Activated T-cell treated with anti-CD3 and anti-CD28 coated beads, Interleukin-2, amount 50 U/mL, for 72 hours (primary cell): ENCODE data around the gene RAP1GAP2. TPM values are rescaled to one million over a fixed set of nuclear protein-coding genes. Genes with fewer than 3 reads are reported as not detected.
"Not testable (repeated sequence)": the region's sequence is repeated elsewhere in the genome, so short reads cannot be mapped to it uniquely, and the experiment has no call there.

Experiments
- ATAC-seq, 2 donors: fragments of 150-1000 bp; cut with Tn5 transposase; replicated peaks in 1 of 2; 2 replicates each; pipeline ENCODE4 v1.10.0; 2021; ENCODE audit warnings: moderate library complexity in 2 of 2, mild to moderate bottlenecking in 1 of 2
- DNase-seq, 2 donors: peaks; one replicate each; pipeline ENCODE4 v3.0.0; 2021 to 2022; ENCODE audit warnings: mixed read lengths in 1 of 2
- H3K27ac Mint-ChIP-seq: one replicate; pipeline ENCODE4 v1.8.0; 2022; ENCODE audit warnings: mild to moderate bottlenecking, moderate library complexity, mixed read lengths
- H3K27me3 Mint-ChIP-seq: one replicate; pipeline ENCODE4 v1.8.0; 2022; ENCODE audit warnings: low read depth, mixed read lengths
- H3K36me3 Mint-ChIP-seq, 2 donors: one replicate each; pipeline ENCODE4 v1.8.0; 2022; ENCODE audit warnings: mixed read lengths in 2 of 2, mild to moderate bottlenecking in 1 of 2; ENCODE audit not compliant: insufficient read depth in 2 of 2
- H3K4me1 Mint-ChIP-seq: one replicate; pipeline ENCODE4 v1.8.0; 2022; ENCODE audit warnings: low read depth, mixed read lengths
- H3K4me3 Mint-ChIP-seq, 2 donors: one replicate each; pipeline ENCODE4 v1.8.0; 2022; ENCODE audit warnings: mild to moderate bottlenecking in 2 of 2, mixed read lengths in 2 of 2, moderate library complexity in 2 of 2
- H3K9me3 Mint-ChIP-seq, 2 donors: one replicate each; pipeline ENCODE4 v1.8.0; 2022; ENCODE audit warnings: mixed read lengths in 2 of 2
- total RNA-seq, 2 donors: library from RNA; stranded (reverse); gene quantifications; one replicate each; pipeline ENCODE4 v1.2.3, GENCODE V29; 2022

Gene RAP1GAP2
- total RNA-seq, 2 donors from 2014 or later, result 0.50 to 3.1 TPM

DNA sequence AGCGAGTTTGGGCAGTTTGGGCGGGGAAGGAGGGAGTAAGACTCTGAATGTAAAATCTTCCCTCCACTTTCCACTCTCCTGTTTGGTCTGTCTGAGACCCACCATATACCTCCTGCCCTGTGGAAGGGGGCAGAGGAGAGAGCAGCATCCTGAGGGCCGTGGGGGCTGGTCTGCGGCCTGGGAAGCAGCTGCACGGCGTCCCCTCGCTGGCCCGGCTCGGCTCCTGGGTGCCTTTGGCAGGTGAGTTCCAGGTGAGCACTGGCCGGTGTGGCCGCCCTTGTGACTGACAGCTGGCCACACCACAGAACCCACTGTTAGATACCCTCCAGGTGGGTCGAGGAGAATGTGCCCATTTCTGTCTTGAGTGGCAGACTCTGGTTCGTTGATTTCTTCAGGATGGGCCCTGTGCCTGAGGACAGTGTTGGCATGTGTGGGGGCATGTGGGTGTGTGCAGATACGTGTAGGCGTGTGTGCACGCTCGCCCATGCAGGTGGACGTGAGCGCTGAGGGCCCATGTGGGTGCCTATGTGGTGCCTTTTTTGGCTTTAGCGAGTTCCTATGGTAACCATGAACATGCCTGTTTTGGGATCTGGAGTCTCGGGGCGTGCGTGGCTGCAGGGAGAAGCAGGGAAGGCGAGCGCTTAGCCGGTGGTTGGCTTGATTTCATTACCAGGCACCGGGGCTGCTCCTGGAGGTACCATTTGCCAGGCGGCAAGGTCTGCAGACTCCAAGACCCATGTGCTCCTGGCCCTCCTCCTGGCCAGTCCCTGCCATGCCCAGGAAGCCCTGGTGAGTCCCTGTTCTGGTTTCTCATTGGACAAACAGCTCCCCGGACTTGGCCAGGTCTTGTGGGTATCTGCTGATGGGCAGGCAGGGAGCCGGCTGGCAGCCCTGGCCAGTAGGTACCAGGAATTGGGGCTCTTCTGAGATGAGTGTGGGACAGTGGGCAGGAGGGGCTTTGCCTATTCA is 12.4 kb downstream of the RAP1GAP2 start:
- Mint-ChIP-seq H3K27ac (no peak overlapping the region), H3K4me3 (no peak overlapping the region)

DNA sequence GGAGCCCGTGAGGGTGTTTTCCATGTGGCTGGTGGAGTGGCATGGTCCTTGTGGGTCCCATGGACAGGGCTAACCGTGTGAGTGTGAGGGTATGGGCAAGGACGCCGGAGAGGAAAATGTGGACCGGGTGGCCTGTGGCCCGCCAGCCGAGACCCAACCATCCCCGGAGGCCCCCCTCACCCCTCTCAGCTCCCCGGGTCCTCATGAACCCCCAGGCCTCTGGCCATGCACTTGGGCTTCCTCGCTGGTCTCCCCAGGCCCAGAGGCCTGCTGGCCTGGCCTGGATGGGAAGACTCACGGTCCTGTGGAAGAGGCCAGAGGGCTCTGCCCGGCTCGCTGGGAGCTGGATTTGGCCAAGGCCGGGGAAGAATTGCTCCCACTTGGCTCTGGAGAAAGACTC is 13.1 kb downstream of the RAP1GAP2 start:
- H3K27me3 Mint-ChIP-seq, result peaks cover 27% of the 10 kb centered on the region
- H3K4me3 Mint-ChIP-seq, result no peak overlapping the region
- H3K4me1 Mint-ChIP-seq, result peaks cover 25% of the 10 kb centered on the region
- H3K36me3 Mint-ChIP-seq, result no peaks in the 10 kb centered on the region
- ATAC-seq, result no peak
- H3K9me3 Mint-ChIP-seq, result no peaks in the 10 kb centered on the region
- no peak overlapping the region for H3K27ac Mint-ChIP-seq
- no peak for DNase-seq

More for the DNA sequence above, 12.4 kb downstream of the RAP1GAP2 start:
- H3K4me1 Mint-ChIP-seq, result peaks cover 18% of the 10 kb centered on the region
- peaks cover 21% of the 10 kb centered on the region for H3K27me3 Mint-ChIP-seq
- no peaks in the 10 kb centered on the region for H3K9me3 Mint-ChIP-seq
- H3K36me3 Mint-ChIP-seq, result no peaks in the 10 kb centered on the region
- ATAC-seq, result no peak
- no peak for DNase-seq

DNA sequence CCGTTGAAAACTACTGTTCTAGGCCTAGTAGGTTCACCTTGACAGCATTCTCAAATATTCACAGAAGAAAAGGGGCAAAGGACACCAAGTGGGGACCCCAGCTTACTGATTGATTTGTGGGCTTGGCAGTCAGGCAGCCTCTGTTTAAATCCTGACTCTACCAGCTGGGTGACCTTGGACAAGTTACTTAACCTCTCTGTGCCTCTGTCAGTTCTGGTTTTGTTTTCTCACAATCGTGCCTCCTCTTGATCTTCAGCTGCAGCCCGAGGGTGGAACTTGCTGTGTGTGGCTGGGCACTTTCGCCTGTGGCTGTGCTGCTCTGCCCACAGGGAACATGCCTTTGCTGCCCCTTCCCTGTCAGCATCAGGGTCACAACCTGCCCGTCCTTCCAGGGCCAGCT is 17.8 kb downstream of the RAP1GAP2 start:
- ATAC-seq (peak; percentile 16 to 20), DNase-seq (no peak)
- peaks cover 35% of the 10 kb centered on the region for H3K4me1 Mint-ChIP-seq
- peaks cover 49% of the 10 kb centered on the region for H3K27me3 Mint-ChIP-seq
- no peaks in the 10 kb centered on the region for H3K9me3 Mint-ChIP-seq
- H3K36me3 Mint-ChIP-seq, result peaks cover 0 to 1% of the 10 kb centered on the region in 2 donors
- H3K27ac Mint-ChIP-seq, result no peak overlapping the region
- H3K4me3 Mint-ChIP-seq, result peak overlapping the region; percentile 69 to 76

DNA sequence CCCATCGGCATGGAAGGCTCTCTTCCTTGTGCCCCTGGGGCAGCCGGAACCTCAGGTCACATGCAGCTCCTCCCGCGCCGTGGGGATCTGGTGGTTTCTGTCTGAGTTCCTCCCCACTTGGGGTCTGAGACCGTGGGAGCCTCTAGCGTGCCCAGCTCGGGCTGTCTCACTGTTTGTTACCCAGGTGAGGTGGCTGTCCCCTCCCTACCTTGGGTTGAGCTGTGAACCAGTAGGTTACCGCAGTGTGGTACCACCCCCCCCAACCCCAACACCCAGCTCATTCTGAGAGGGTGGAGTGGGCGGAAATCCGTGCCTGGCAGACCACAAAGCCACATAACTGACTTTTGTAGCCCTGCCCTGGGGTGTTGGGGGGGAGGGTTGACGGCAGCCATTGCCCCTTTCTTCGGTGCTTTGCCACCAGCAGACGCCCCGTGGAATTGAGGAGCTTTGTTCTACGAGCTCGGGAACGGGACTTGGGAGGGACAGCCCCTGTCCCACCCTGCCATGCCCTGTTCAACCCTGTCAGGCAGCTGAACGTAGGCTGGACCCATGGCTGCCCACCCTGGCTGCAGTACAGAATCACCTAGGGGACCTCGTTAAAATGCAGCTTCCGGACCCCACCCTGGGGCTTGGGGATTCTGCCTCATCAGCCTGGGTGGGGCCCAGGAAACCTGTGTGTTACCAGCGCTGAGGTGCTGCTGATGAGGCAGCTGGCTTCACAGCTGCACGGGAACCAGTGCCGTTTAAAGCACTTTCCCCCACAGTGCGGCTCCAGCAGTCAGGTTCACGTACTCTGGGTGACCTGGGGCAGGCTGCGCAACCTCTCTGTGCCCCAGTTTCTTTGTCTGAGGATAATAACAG is 18.5 kb downstream of the RAP1GAP2 start:
- Mint-ChIP-seq H3K4me1 (peaks cover 35% of the 10 kb centered on the region), H3K27me3 (peaks cover 49% of the 10 kb centered on the region), H3K36me3 (peaks cover 0 to 1% of the 10 kb centered on the region in 2 donors)

DNA sequence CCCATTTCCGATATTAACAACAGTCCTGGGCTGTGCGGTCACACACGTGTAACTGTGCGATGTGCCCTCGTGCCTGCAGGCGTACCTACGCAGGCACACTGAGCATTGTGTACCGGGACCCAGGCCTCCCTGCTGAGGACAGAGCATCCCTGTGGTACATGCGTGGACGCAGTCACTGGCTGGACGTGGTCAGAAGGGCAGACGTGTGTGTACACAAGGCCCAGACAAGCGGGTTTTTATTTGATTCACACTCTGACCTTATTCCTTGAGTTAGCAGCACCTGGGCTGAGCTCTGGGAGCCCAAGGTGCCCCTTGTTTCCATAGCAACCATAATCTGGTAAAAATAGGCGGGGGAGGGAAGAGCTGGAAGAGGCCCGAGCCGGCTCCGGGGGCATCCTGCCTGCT is 19.5 kb downstream of the RAP1GAP2 start:
- Mint-ChIP-seq H3K4me3 (peak overlapping the region in 1 of 2 donors; percentile 27), H3K9me3 (no peaks in the 10 kb centered on the region), H3K4me1 (peaks cover 35% of the 10 kb centered on the region), H3K36me3 (peaks cover 0 to 1% of the 10 kb centered on the region in 2 donors), H3K27ac (no peak overlapping the region), H3K27me3 (peaks cover 48% of the 10 kb centered on the region)
- ATAC-seq, result no peak
- no peak for DNase-seq

More for the DNA sequence above, 18.5 kb downstream of the RAP1GAP2 start:
- peak; percentile 89 to 94 for DNase-seq
- peak; percentile 86 to 92 for ATAC-seq
- Mint-ChIP-seq H3K27ac (no peak overlapping the region), H3K4me3 (peak overlapping the region; percentile 69 to 76), H3K9me3 (no peaks in the 10 kb centered on the region)

DNA sequence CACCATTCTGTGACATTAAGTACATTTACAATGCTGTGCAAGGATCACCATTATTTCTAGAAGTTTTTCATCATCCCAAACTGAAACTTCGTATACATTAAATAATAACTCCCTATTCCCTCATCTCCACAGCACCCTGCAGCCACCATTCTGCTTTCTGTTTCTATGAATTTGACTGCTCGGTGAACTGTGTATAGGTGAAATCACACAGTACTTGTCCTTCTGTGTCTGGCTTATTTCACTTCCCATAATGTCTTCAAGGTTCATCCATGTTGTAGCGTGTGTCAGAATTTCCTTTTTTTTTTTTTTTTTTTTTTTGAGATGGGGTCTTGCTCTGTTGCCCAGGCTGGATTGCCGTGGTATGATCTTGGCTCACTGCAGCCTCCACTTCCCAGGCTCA is 20.4 kb downstream of the RAP1GAP2 start:
- no peak for ATAC-seq
- H3K4me1 Mint-ChIP-seq, result peaks cover 35% of the 10 kb centered on the region
- H3K9me3 Mint-ChIP-seq, result no peaks in the 10 kb centered on the region
- peaks cover 39% of the 10 kb centered on the region for H3K27me3 Mint-ChIP-seq
- no peak overlapping the region for H3K4me3 Mint-ChIP-seq
- DNase-seq, result no peak
- peaks cover 0 to 1% of the 10 kb centered on the region in 2 donors for H3K36me3 Mint-ChIP-seq
- H3K27ac Mint-ChIP-seq, result no peak overlapping the region

DNA sequence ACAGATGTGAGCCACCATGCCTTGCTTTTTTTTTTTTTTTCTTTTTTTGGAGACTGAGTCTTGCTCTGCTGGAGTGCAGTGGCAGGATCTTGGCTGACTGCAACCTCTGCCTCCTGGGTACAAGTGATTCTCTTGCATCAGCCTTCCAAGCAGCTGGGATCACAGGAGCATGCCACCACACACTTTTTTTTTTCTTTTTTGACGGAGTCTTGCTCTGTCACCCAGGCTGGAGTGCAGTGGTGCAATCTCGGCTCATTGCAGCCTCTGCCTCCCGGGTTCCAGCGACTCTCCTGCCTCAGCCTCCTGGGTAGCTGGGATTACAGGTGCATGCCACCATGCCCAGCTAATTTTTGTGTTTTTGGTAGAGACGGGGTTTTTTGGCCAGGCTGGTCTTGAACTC is 23.1 kb downstream of the RAP1GAP2 start:
- Mint-ChIP-seq H3K4me1 (peaks cover 16% of the 10 kb centered on the region), H3K27me3 (peaks cover 28% of the 10 kb centered on the region)
- not testable (repeated sequence) for H3K4me3 Mint-ChIP-seq, H3K36me3 Mint-ChIP-seq, ATAC-seq, H3K9me3 Mint-ChIP-seq, H3K27ac Mint-ChIP-seq, DNase-seq

DNA sequence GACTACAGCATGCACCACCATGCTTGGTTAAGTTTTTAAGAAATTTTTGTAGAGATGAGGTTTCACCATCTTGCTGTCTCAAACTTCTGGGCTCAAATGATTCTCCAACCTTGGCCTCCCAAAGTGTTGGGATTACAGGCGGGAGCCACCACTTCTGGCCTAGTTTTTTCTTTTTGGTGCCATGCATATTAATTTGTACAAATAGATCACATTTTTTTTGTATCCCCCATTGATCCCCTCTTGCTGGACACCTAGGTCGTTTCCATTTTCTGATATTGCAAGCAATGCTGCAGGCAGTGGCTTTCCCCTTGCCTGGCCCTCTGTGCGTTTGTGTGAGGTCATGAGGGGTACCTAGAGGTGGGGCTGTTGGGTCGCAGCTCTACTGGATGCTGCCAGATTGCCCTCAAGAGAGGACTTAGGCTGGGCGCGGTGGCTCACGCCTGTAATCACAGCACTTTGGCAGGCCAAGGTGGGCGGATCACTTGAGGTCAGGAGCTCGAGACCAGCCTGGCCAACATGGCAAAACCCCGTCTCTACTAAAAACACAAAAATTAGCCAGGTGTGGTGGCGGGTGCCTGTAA is 23.8 kb downstream of the RAP1GAP2 start:
- peaks cover 11% of the 10 kb centered on the region for H3K4me1 Mint-ChIP-seq
- H3K4me3 Mint-ChIP-seq, result no peak overlapping the region
- no peak overlapping the region for H3K27ac Mint-ChIP-seq
- peaks cover 26% of the 10 kb centered on the region for H3K27me3 Mint-ChIP-seq
- ATAC-seq, result no peak
- H3K9me3 Mint-ChIP-seq, result no peaks in the 10 kb centered on the region
- no peak for DNase-seq
- peaks cover 0 to 1% of the 10 kb centered on the region in 2 donors for H3K36me3 Mint-ChIP-seq

DNA sequence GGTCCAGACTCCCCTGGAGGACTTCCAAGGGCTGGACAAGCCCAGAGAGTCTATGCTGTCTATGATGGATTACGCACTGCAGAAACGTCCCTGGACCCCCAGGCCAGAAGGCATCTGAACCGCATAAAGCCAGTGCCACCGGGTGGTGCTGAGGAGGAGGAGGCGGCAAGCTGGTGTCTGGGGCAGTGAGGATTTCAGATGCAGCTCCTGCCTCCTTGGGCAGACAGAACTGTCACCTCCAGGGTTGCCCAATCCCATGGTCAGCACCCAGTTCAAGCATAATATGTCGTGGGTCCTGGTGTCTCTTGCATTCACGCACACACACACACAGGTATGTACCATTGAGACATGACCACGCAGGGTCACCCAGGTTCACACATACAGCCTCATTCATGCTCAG is 25.6 kb downstream of the RAP1GAP2 start:
- Mint-ChIP-seq H3K4me3 (no peak overlapping the region), H3K4me1 (peaks cover 9% of the 10 kb centered on the region), H3K27me3 (peaks cover 26% of the 10 kb centered on the region), H3K9me3 (no peaks in the 10 kb centered on the region), H3K27ac (no peak overlapping the region), H3K36me3 (peaks cover 0 to 2% of the 10 kb centered on the region in 2 donors)
- DNase-seq, result no peak
- no peak for ATAC-seq

DNA sequence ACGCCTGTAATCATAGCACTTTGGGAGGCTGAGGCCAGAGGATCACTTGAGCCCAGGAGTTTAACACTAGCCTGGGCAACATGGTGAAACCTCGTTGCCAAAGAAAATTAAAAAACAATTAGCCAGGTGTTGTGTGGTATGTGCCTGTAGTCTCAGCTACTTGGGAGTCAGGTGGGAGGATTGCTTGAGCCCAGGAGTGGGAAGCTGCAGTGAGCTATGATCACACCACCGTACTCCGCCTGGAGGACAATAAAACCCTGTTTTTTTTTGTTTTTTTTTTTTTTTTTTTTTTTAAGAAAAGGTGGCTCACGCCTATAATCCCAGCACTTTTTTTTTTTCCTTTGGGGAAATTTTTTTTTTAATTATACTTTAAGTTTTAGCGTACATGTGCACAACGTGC is 26.1 kb downstream of the RAP1GAP2 start:
- ATAC-seq (no peak), DNase-seq (no peak)
- no peaks in the 10 kb centered on the region for H3K9me3 Mint-ChIP-seq
- H3K27me3 Mint-ChIP-seq, result peaks cover 25% of the 10 kb centered on the region
- H3K4me1 Mint-ChIP-seq, result peaks cover 11% of the 10 kb centered on the region
- H3K27ac Mint-ChIP-seq, result no peak overlapping the region
- H3K36me3 Mint-ChIP-seq, result peaks cover 0 to 1% of the 10 kb centered on the region in 2 donors
- no peak overlapping the region for H3K4me3 Mint-ChIP-seq

DNA sequence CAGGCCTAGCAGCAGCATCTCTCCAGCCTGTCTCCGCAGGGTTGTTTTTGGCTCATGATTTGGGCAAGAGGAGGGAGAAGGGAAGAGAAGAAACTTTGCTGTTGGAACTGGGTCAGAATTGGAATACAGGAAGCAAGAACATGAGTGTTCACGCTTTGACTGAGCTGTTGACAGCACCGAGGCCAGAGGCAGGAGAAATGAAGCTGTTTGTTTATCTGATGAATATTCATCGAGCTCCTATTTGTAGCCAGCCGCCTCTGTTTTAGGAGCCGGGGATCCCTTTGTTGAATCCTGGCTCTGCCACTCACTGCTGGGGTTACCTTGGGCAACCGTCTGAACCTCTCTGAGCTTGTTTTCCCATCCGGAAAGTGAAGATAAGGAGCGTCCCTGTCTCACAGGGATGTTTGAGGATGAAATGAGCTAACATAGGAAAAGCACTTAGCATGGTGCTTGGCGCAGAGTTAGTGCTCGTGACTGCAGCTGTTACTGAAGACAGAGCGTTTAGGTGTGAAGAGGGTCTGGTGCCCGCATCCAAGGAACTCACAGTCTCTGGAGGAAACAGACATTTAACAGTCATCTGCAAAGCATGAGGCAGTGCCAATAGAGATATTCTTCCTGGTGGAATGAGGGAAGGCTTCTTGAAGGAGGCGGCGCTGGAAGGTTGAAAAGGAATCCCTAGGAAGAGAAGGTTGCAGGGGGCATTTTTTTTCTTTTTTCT is 29.2 kb downstream of the RAP1GAP2 start:
- peaks cover 27% of the 10 kb centered on the region for H3K27me3 Mint-ChIP-seq
- H3K36me3 Mint-ChIP-seq, result peaks cover 0 to 1% of the 10 kb centered on the region in 2 donors
- H3K4me1 Mint-ChIP-seq, result peaks cover 25% of the 10 kb centered on the region
- no peak overlapping the region for H3K4me3 Mint-ChIP-seq
- ATAC-seq (no peak), DNase-seq (no peak)
- no peak overlapping the region for H3K27ac Mint-ChIP-seq
- H3K9me3 Mint-ChIP-seq, result no peaks in the 10 kb centered on the region

DNA sequence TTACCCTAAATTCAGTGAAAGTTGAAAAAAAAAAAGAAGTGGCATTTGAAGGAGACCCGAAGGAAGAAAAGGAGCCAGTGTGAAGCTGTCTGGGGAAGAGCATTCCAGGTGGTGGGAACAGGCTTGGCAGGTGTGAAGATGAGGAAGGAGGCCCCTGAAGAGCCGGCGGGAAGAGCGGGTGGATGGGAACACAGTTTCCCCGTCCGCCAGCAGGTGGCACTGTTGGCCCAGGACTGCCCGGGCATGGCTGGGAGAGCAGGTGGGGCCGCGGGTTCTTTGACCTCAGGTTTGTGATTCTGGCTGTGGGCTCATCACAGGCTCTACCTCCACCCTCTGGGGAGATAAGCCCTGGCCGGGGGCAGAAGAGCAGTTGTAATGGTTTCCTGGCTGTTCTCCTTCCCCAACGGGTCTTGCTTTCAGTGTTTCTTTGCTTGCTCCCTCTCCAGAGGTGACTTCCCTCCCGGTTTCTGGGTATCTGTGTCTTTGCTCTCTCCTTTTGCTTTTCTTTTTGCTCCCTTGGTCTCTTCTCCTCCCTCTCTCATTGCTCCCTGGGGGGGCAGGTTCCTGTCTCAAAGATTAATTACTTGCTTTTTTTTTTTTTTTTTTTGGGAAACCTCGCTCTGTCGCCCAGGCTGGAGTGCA is 32.3 kb downstream of the RAP1GAP2 start:
- peaks cover 0 to 1% of the 10 kb centered on the region in 2 donors for H3K36me3 Mint-ChIP-seq
- H3K9me3 Mint-ChIP-seq, result no peaks in the 10 kb centered on the region
- DNase-seq (peak; percentile 82 to 87), ATAC-seq (peak; percentile 91 to 93)
- peaks cover 23% of the 10 kb centered on the region for H3K27me3 Mint-ChIP-seq
- H3K4me1 Mint-ChIP-seq, result peaks cover 31% of the 10 kb centered on the region
- no peak overlapping the region for H3K27ac Mint-ChIP-seq
- H3K4me3 Mint-ChIP-seq, result peak overlapping the region; percentile 35
